HepG2 (cell line): ENCODE measurements around the gene MAP2K7. TPM values are rescaled to one million over a fixed set of nuclear protein-coding genes. Genes with fewer than 3 reads are reported as not detected.
A peak's percentile ranks its signal among the peaks of the same experiment; 100 is the strongest.

ENCODE experiments used
- ADNP ChIP-seq: sonication (generic); formaldehyde crosslinking; IDR thresholded peaks from 2 replicates; pipeline ENCODE4 v1.4.0; 2020; ENCODE audit warnings: missing genetic modification reagents
- ARNTL ChIP-seq: sonication (generic); formaldehyde crosslinking; IDR thresholded peaks from 2 replicates; pipeline ENCODE4 v1.4.0; 2020; ENCODE audit warnings: mild to moderate bottlenecking, missing genetic modification reagents
- CCDC6 ChIP-seq: sonication (generic); formaldehyde crosslinking; IDR thresholded peaks from 2 replicates; pipeline ENCODE4 v1.8.1; 2022; ENCODE audit warnings: mild to moderate bottlenecking, missing genetic modification reagents, moderate library complexity
- EZH2 ChIP-seq: conservative IDR thresholded peaks from 2 replicates; pipeline ENCODE4 v1.6.1; 2012; ENCODE audit warnings: mild to moderate bottlenecking, low read depth, low read length, moderate library complexity
- GPN1 ChIP-seq: sonication (generic); formaldehyde crosslinking; IDR thresholded peaks from 2 replicates; pipeline ENCODE4 v1.5.1; 2020; ENCODE audit warnings: missing genetic modification reagents, borderline replicate concordance
- HES4 ChIP-seq: sonication (generic); formaldehyde crosslinking; IDR thresholded peaks from 2 replicates; pipeline ENCODE4 v1.9.0; 2021; ENCODE audit warnings: mild to moderate bottlenecking, missing genetic modification reagents, borderline replicate concordance
- JUN ChIP-seq: sonication (generic); formaldehyde crosslinking; IDR thresholded peaks from 2 replicates; pipeline ENCODE4 v1.4.0; 2020; ENCODE audit warnings: mild to moderate bottlenecking, missing genetic modification reagents
- KDM6A ChIP-seq: IDR thresholded peaks from 2 replicates; pipeline ENCODE4 v1.6.1; 2016; ENCODE audit warnings: low read depth
- KLF16 ChIP-seq, 2 experiments: sonication (generic) in 1 of 2; formaldehyde crosslinking in 1 of 2; IDR thresholded peaks; 2 replicates each; pipeline versions ENCODE4 v1.6.1 to v1.8.0; 2016 to 2023; ENCODE audit warnings: missing genetic modification reagents in 2 of 2, missing compliant biosample characterization in 1 of 2
- NR1H2 ChIP-seq: sonication (generic); formaldehyde crosslinking; IDR thresholded peaks from 2 replicates; pipeline ENCODE4 v1.8.1; 2022; ENCODE audit warnings: low read depth, missing genetic modification reagents, borderline replicate concordance
- PCBP2 ChIP-seq: fragments of 200-400 bp; formaldehyde crosslinking; optimal IDR thresholded peaks from 2 replicates; pipeline ENCODE3; 2018; ENCODE audit warnings: low read length, low read depth; ENCODE audit not compliant: poor library complexity, severe bottlenecking
- RFXAP ChIP-seq: sonication (generic); formaldehyde crosslinking; IDR thresholded peaks from 2 replicates; pipeline ENCODE4 v1.4.0; 2020; ENCODE audit warnings: missing genetic modification reagents, borderline replicate concordance
- TOE1 ChIP-seq: sonication (generic); formaldehyde crosslinking; IDR thresholded peaks from 2 replicates; pipeline ENCODE4 v1.4.0; 2020; ENCODE audit warnings: mild to moderate bottlenecking, missing genetic modification reagents
- ZNF136 ChIP-seq: sonication (generic); formaldehyde crosslinking; IDR thresholded peaks from 2 replicates; pipeline ENCODE4 v1.8.1; 2022; ENCODE audit warnings: low read depth, mild to moderate bottlenecking, moderate library complexity, missing genetic modification reagents
- ZNF383 ChIP-seq: sonication (generic); formaldehyde crosslinking; IDR thresholded peaks from 2 replicates; pipeline ENCODE4 v1.4.0; 2020; ENCODE audit warnings: missing genetic modification reagents, mild to moderate bottlenecking, borderline replicate concordance
- ZNF616 ChIP-seq: sonication (generic); formaldehyde crosslinking; IDR thresholded peaks from 2 replicates; pipeline ENCODE4 v1.5.0; 2020; ENCODE audit warnings: low read depth, mild to moderate bottlenecking, missing genetic modification reagents
- ZNF776 ChIP-seq: sonication (generic); formaldehyde crosslinking; IDR thresholded peaks from 2 replicates; pipeline ENCODE4 v1.4.0; 2020; ENCODE audit warnings: mild to moderate bottlenecking, missing genetic modification reagents
- ZSCAN29 ChIP-seq: sonication (generic); formaldehyde crosslinking; conservative IDR thresholded peaks from 2 replicates; pipeline ENCODE4 v1.4.0; 2020; ENCODE audit warnings: mild to moderate bottlenecking, missing genetic modification reagents
- polyA plus RNA-seq, 8 experiments: library from polyadenylated mRNA; depleted of rRNA in 3 of 8; stranded (reverse) in 7 of 8; unstranded in 1 of 8; fragments of >200 nt; fragmentation: Illumina TruSeq in 4 of 8; extraction: Trizol in 4 of 8; gene quantifications; 2 replicates each; pipeline versions ENCODE4 v1.2.1 to v1.2.3, GENCODE V29; 2011 to 2016; ENCODE audit warnings: low read depth in 4 of 8, missing spikeins in 1 of 8, mixed read lengths in 1 of 8; ENCODE audit not compliant: insufficient read depth in 1 of 8
- total RNA-seq, 5 experiments: library from RNA; depleted of rRNA; stranded (reverse); fragments of >200 nt; fragmentation: Illumina TruSeq; extraction: Trizol; gene quantifications; 2 replicates each; pipeline ENCODE4 v1.2.3, GENCODE V29; 2016; ENCODE audit warnings: low read depth in 1 of 5
- TF ChIP-seq, protein P1 (sequence below): sonication (generic); formaldehyde crosslinking; IDR thresholded peaks from 2 replicates; pipeline ENCODE4 v1.4.0; 2020; ENCODE audit warnings: missing genetic modification reagents, borderline replicate concordance
- TF ChIP-seq, protein P2 (sequence below): sonication (generic); formaldehyde crosslinking; IDR thresholded peaks from 2 replicates; pipeline ENCODE4 v1.8.1; 2023; ENCODE audit warnings: mild to moderate bottlenecking, missing genetic modification reagents, borderline replicate concordance
- TF ChIP-seq, protein P3 (sequence below): IDR thresholded peaks from 2 replicates; pipeline ENCODE4 v1.6.1; 2016; ENCODE audit warnings: control low read depth
- TF ChIP-seq, protein P4 (sequence below): sonication (generic); formaldehyde crosslinking; IDR thresholded peaks from 2 replicates; pipeline ENCODE4 v1.4.0; 2020; ENCODE audit warnings: mild to moderate bottlenecking, missing genetic modification reagents
- TF ChIP-seq, protein P5 (sequence below): sonication (generic); formaldehyde crosslinking; conservative IDR thresholded peaks from 2 replicates; pipeline ENCODE4 v1.4.0; 2020; ENCODE audit warnings: missing genetic modification reagents

Gene MAP2K7
- total and polyA plus RNA-seq, 2 of the 13 experiments (the other 11 are each of a cell fraction or from before 2014, with no cell fraction given), result 9.0 to 10.8 TPM

GRCh38 chr19:7897292-7897691 lies 6.4 kb upstream of the MAP2K7 start (continued):
- TF ChIP-seq KDM6A (CRISPR knock-in tag) (no peak), GPN1 (CRISPR knock-in tag) (no peak), HES4 (CRISPR knock-in tag) (no peak), ZNF383 (CRISPR knock-in tag) (no peak), ZNF136 (CRISPR knock-in tag) (no peak), ADNP (CRISPR knock-in tag) (peak; percentile 89), ZSCAN29 (no peak), ZNF776 (no peak), JUN (CRISPR knock-in tag) (no peak), RFXAP (CRISPR knock-in tag) (no peak), ARNTL (CRISPR knock-in tag) (no peak), CCDC6 (CRISPR knock-in tag) (no peak), PCBP2 (no peak), KLF16 (CRISPR knock-in tag; IDR thresholded peaks at IDR 0.05) (no peak), NR1H2 (CRISPR knock-in tag) (no peak), ZNF616 (CRISPR knock-in tag) (no peak), TOE1 (CRISPR knock-in tag) (no peak; the same call in 1 of the 2 replicates), EZH2 (no peak)
- TF ChIP-seq, protein P1, sequence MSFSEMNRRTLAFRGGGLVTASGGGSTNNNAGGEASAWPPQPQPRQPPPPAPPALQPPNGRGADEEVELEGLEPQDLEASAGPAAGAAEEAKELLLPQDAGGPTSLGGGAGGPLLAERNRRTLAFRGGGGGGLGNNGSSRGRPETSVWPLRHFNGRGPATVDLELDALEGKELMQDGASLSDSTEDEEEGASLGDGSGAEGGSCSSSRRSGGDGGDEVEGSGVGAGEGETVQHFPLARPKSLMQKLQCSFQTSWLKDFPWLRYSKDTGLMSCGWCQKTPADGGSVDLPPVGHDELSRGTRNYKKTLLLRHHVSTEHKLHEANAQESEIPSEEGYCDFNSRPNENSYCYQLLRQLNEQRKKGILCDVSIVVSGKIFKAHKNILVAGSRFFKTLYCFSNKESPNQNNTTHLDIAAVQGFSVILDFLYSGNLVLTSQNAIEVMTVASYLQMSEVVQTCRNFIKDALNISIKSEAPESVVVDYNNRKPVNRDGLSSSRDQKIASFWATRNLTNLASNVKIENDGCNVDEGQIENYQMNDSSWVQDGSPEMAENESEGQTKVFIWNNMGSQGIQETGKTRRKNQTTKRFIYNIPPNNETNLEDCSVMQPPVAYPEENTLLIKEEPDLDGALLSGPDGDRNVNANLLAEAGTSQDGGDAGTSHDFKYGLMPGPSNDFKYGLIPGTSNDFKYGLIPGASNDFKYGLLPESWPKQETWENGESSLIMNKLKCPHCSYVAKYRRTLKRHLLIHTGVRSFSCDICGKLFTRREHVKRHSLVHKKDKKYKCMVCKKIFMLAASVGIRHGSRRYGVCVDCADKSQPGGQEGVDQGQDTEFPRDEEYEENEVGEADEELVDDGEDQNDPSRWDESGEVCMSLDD (CRISPR knock-in tag), result no peak
- TF ChIP-seq, protein P2, sequence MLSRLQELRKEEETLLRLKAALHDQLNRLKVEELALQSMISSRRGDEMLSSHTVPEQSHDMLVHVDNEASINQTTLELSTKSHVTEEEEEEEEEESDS (CRISPR knock-in tag), result no peak
- TF ChIP-seq, protein P3, sequence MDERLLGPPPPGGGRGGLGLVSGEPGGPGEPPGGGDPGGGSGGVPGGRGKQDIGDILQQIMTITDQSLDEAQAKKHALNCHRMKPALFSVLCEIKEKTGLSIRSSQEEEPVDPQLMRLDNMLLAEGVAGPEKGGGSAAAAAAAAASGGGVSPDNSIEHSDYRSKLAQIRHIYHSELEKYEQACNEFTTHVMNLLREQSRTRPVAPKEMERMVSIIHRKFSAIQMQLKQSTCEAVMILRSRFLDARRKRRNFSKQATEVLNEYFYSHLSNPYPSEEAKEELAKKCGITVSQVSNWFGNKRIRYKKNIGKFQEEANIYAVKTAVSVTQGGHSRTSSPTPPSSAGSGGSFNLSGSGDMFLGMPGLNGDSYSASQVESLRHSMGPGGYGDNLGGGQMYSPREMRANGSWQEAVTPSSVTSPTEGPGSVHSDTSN, result no peak
- TF ChIP-seq, protein P4, sequence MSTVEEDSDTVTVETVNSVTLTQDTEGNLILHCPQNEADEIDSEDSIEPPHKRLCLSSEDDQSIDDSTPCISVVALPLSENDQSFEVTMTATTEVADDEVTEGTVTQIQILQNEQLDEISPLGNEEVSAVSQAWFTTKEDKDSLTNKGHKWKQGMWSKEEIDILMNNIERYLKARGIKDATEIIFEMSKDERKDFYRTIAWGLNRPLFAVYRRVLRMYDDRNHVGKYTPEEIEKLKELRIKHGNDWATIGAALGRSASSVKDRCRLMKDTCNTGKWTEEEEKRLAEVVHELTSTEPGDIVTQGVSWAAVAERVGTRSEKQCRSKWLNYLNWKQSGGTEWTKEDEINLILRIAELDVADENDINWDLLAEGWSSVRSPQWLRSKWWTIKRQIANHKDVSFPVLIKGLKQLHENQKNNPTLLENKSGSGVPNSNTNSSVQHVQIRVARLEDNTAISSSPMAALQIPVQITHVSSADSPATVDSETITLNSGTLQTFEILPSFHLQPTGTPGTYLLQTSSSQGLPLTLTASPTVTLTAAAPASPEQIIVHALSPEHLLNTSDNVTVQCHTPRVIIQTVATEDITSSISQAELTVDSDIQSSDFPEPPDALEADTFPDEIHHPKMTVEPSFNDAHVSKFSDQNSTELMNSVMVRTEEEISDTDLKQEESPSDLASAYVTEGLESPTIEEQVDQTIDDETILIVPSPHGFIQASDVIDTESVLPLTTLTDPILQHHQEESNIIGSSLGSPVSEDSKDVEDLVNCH (CRISPR knock-in tag), result no peak
- TF ChIP-seq, protein P5, sequence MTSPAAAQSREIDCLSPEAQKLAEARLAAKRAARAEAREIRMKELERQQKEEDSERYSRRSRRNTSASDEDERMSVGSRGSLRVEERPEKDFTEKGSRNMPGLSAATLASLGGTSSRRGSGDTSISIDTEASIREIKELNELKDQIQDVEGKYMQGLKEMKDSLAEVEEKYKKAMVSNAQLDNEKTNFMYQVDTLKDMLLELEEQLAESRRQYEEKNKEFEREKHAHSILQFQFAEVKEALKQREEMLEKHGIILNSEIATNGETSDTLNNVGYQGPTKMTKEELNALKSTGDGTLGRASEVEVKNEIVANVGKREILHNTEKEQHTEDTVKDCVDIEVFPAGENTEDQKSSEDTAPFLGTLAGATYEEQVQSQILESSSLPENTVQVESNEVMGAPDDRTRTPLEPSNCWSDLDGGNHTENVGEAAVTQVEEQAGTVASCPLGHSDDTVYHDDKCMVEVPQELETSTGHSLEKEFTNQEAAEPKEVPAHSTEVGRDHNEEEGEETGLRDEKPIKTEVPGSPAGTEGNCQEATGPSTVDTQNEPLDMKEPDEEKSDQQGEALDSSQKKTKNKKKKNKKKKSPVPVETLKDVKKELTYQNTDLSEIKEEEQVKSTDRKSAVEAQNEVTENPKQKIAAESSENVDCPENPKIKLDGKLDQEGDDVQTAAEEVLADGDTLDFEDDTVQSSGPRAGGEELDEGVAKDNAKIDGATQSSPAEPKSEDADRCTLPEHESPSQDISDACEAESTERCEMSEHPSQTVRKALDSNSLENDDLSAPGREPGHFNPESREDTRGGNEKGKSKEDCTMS (CRISPR knock-in tag), result no peak
